B cell (primary cell): ENCODE measurements around the gene ACAA2.

Experiments used
- CTCF ChIP-seq: fragments of 200-600 bp; IDR thresholded peaks from one replicate; pipeline ENCODE4 v1.8.0; 2022; ENCODE audit warnings: antibody characterized with exemption, mild to moderate bottlenecking
- EZH2 ChIP-seq: IDR thresholded peaks from 2 replicates; pipeline ENCODE4 v1.6.1; 2012; ENCODE audit warnings: borderline replicate concordance, low read depth, mild to moderate bottlenecking, moderate library complexity, low read length; ENCODE audit not compliant: insufficient read depth, poor library complexity, severe bottlenecking

GRCh38 chr18:49762191-49763077 is 50.9 kb downstream of the ACAA2 start:
- TF ChIP-seq CTCF (no peak), EZH2 (no peak)
